Thyroid gland (tissue), 4 donors: ENCODE measurements around the gene GTF3C5. TPM values are rescaled to one million over a fixed set of nuclear protein-coding genes. Genes with fewer than 3 reads are reported as not detected.

ENCODE experiments used
- DNase-seq, 2 donors: peaks; one replicate each; pipeline ENCODE4 v3.0.0-alpha.2; 2019
- H3K27ac ChIP-seq, 3 donors: fragments of 200-600 bp; sonication (generic); 1 replicate in 2 of 3; 2 replicates in 1 of 3; pipeline ENCODE4 v1.5.1; 2016 to 2019; ENCODE audit warnings: mild to moderate bottlenecking in 1 of 3, moderate library complexity in 1 of 3
- H3K27me3 ChIP-seq: fragments of 200-600 bp; sonication (generic); one replicate; pipeline ENCODE4 v1.5.1; 2019
- H3K36me3 ChIP-seq, 2 donors: fragments of 200-600 bp; sonication (generic); one replicate each; pipeline ENCODE4 v1.5.1; 2016 to 2019
- H3K4me1 ChIP-seq, 2 donors: fragments of 200-600 bp; sonication (generic); one replicate each; pipeline ENCODE4 v1.5.1; 2017 to 2019
- H3K4me3 ChIP-seq, 3 donors: fragments of 200-600 bp; sonication (generic); replicated peaks in 1 of 3; 1 replicate in 2 of 3; 2 replicates in 1 of 3; pipeline ENCODE4 v1.5.1; 2016; ENCODE audit warnings: mild to moderate bottlenecking in 1 of 3
- H3K9me3 ChIP-seq: fragments of 200-600 bp; sonication (generic); one replicate; pipeline ENCODE4 v1.5.1; 2017
- POLR2A ChIP-seq, 2 donors: fragments of 450-650 bp; IDR thresholded peaks; one replicate each; pipeline ENCODE4 v1.6.1; 2017; ENCODE audit warnings: antibody characterized with exemption in 2 of 2, mild to moderate bottlenecking in 2 of 2, moderate library complexity in 1 of 2
- WGBS, 2 donors: methylation state at CpG; one replicate each; pipeline ENCODE4 v1.1.5; 2017; 5-methylcytosine and 5-hydroxymethylcytosine counted together
- intact Hi-C: fragments of 100-400 bp; cut with DNase I; formaldehyde crosslinking; loops from one replicate; pipeline ENCODE4 v1.15.1; 2023
- total RNA-seq, 4 donors: library from RNA; depleted of rRNA; stranded (reverse); fragments of >200 nt; gene quantifications; one replicate each; pipeline ENCODE4 v1.2.3, GENCODE V29; 2016
- TF ChIP-seq, protein P1 (sequence below), 6 experiments: fragments of 200-600 bp in 3 of 6; fragments of 450-650 bp in 3 of 6; sonication (generic) in 3 of 6; IDR thresholded peaks; one replicate each; pipeline ENCODE4 v1.5.1; 2016 to 2019; ENCODE audit warnings: antibody characterized with exemption in 6 of 6, mild to moderate bottlenecking in 2 of 6, inconsistent platforms in 1 of 6, moderate library complexity in 1 of 6

Gene GTF3C5, protein sequence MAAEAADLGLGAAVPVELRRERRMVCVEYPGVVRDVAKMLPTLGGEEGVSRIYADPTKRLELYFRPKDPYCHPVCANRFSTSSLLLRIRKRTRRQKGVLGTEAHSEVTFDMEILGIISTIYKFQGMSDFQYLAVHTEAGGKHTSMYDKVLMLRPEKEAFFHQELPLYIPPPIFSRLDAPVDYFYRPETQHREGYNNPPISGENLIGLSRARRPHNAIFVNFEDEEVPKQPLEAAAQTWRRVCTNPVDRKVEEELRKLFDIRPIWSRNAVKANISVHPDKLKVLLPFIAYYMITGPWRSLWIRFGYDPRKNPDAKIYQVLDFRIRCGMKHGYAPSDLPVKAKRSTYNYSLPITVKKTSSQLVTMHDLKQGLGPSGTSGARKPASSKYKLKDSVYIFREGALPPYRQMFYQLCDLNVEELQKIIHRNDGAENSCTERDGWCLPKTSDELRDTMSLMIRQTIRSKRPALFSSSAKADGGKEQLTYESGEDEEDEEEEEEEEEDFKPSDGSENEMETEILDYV
- total RNA-seq, result 10 to 100 TPM; 49.3 to 69.0 (median 56.8) TPM

DNA sequence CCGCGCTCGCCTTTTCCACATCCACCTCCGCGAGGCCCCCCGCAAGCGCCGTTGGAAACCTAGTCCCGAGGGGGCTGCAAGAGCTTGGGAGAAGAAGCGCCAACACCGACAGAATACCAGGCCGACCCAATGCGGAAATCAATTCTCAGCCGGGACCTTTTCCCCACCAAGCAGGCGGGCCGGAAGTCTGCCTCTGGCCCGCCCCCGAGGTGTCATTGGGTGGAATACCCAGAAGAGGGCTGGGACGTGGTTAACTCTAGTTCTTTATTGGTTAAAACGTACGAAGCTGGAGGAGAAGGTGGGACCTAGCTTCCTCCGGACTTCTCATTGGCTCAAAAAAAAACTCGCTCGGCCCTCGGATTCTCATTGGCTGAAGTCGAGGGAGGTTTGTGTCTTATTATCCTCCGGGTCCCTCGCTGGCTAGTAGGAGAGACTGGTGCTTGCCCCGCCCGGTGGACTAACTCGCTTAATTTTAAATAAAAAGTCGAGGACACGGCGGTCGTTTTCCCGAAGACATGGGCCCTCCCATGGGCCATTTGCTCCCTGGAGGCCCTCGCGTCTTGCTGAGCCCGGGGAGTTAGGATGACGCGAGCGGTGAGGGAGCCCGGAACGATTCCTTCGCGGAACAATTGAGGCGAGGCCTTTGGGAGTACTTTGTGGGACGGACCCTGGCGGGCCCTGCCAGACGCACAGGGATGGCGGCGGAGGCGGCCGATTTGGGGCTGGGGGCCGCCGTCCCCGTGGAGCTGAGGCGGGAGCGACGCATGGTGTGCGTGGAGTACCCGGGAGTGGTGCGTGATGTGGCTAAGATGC, at the start of gene GTF3C5:
TSS of gene GTF3C5 (plus strand) at position 681 of the 813 bp plus-strand sequence. CDS start at position 696, 15 bp downstream.
- peak; percentile 90 to 94 for DNase-seq
- H3K4me3 ChIP-seq, result peak within 1 kb of the TSS; percentile 83 to 99 (median 97)
- no peaks in the 10 kb centered on the region for H3K36me3 ChIP-seq
- intact Hi-C loops, result loop anchor here (10.0 kb wide), 1 partner anchor 324 kb away; the partner anchor contains the start of genes SURF1 and SURF2
- 1% methylated on average over 21 to 40 of the region's 63 CpGs for WGBS, 2 donors
- no peaks in the 10 kb centered on the region for H3K9me3 ChIP-seq
- peaks cover 20 to 26% of the 10 kb centered on the region in 2 donors for H3K4me1 ChIP-seq
- no peaks in the 10 kb centered on the region for H3K27me3 ChIP-seq
- peak within 1 kb of the TSS; percentile 55 to 84 (median 73) for H3K27ac ChIP-seq
- TF ChIP-seq, protein P1, sequence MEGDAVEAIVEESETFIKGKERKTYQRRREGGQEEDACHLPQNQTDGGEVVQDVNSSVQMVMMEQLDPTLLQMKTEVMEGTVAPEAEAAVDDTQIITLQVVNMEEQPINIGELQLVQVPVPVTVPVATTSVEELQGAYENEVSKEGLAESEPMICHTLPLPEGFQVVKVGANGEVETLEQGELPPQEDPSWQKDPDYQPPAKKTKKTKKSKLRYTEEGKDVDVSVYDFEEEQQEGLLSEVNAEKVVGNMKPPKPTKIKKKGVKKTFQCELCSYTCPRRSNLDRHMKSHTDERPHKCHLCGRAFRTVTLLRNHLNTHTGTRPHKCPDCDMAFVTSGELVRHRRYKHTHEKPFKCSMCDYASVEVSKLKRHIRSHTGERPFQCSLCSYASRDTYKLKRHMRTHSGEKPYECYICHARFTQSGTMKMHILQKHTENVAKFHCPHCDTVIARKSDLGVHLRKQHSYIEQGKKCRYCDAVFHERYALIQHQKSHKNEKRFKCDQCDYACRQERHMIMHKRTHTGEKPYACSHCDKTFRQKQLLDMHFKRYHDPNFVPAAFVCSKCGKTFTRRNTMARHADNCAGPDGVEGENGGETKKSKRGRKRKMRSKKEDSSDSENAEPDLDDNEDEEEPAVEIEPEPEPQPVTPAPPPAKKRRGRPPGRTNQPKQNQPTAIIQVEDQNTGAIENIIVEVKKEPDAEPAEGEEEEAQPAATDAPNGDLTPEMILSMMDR (IDR thresholded peaks at IDR 0.05), result peak in 1 of 6 experiments; percentile 18
- peak in 1 of 2 donors; percentile 58 for TF ChIP-seq POLR2A (IDR thresholded peaks at IDR 0.05)

DNA sequence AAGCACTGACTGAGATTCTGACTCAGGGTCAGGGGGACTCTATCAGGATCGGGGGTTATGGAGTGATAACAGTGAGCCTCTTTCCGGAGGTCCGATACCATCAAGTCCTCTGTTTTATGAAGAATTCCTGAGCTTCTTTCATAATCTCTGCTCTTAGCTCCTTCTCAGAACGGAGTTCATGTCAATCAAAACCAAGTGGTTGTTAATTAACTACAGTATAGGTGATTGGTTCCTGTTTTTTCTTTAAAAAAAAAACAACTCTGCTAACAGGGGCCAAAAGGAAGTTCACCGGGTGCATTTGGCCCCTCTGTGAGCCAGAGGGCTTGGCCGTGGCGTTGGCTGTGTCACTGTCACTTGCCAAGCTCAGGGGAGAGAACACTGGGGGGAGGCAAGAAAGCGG, 48.3 kb upstream of the GTF3C5 start:
- Histone ChIP-seq H3K9me3 (no peaks in the 10 kb centered on the region), H3K27me3 (peaks cover 11% of the 10 kb centered on the region), H3K36me3 (no peaks in the 10 kb centered on the region), H3K27ac (no peak overlapping the region), H3K4me1 (no peaks in the 10 kb centered on the region), H3K4me3 (no peak overlapping the region)
- 58 to 82% methylated on average over 8 of the region's 8 CpGs for WGBS, 2 donors
- TF ChIP-seq POLR2A (IDR thresholded peaks at IDR 0.05), result no peak
- TF ChIP-seq, protein P1 (IDR thresholded peaks at IDR 0.05), result no peak
- intact Hi-C loops, result no loop called here
- DNase-seq, result no peak

DNA sequence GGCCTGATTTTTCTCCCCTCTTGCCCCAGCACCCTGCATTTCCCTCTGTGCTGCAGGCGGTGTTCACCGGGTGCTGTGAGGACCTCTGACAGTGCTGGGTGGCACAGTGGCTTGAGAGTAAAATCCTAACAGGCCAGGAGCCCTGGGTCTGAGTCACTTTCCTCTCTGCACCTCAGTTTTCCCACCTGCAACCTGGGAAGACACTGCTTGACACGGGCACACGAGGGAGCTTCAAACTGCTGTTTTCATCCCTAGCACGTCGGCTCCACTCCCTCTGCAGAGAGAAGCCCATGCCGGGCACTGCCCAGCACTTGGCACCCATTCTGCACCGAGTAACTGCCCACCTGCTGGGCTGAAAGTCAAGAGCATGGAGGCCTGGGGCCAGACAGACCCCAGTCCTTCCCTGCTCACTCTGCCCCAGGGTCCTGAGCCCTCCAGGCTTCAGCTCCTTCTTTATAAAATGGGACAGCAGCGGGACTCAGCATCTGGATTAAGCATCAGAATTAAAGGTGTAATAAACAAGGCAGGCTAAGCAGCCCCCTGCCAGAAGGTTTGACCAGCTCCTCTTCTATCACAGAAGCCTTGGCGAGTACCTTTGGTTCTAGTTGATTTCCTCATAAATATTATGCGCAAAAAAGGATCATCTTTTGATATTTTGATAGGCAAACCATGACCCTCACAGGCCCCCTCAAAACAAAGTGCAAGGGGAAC, 47.2 kb upstream of the GTF3C5 start:
- 78 to 88% methylated on average over 10 to 11 of the region's 11 CpGs for WGBS, 2 donors
- Histone ChIP-seq H3K4me1 (no peaks in the 10 kb centered on the region), H3K4me3 (no peak overlapping the region), H3K27me3 (peaks cover 4% of the 10 kb centered on the region), H3K36me3 (no peaks in the 10 kb centered on the region), H3K27ac (no peak overlapping the region), H3K9me3 (no peaks in the 10 kb centered on the region)
- TF ChIP-seq, protein P1 (IDR thresholded peaks at IDR 0.05), result no peak
- TF ChIP-seq POLR2A (IDR thresholded peaks at IDR 0.05), result no peak
- intact Hi-C loops, result no loop called here
- no peak for DNase-seq

DNA sequence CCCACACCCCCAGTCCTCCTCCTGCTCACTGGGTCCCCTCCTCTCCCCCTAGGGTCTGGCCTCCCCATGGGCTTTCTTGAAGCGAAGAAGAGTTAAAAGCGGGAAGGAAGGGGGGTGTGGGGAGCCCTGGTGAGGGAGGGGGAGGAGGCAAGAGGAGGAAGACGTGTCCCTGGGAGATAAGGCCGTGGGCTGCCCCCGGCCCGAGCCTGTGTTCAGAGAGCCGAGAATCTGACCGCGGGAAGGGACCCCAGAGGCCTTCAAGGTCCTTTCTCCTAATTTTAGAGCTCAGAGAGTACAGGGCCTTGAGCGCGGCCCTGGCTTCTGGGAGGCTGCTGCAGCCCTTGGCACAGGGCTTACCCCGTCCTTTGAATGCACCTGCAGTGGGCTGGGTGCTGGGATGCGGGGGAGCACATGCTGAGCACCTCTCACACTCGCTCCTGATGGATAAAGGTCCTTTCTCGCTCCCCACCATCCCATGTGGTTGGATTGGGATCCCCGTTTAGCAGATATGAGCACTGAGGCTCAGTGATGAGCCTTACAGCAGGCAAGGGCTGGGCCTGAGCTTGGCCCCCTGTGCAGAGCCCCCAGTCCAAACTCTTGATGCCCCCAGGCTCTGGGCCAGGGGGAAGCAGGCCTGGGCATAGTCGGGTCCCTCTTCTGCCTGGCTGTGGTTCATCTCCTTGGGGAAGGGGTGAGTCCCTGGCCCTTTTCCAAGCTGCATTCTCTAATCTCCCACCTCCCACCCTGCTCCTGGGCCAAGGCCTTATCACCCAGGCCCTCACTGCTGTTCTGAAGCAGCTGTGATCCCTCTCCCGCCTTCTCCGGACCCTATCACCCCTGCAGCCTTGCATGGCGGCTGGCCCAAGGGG, 46.4 kb upstream of the GTF3C5 start:
- Histone ChIP-seq H3K27me3 (no peaks in the 10 kb centered on the region), H3K36me3 (no peaks in the 10 kb centered on the region), H3K9me3 (no peaks in the 10 kb centered on the region), H3K4me1 (no peaks in the 10 kb centered on the region), H3K27ac (no peak overlapping the region), H3K4me3 (no peak overlapping the region)
- WGBS, 2 donors, result 69 to 76% methylated on average over 18 to 20 of the region's 20 CpGs
- DNase-seq, result no peak
- intact Hi-C loops, result no loop called here
- no peak for TF ChIP-seq POLR2A (IDR thresholded peaks at IDR 0.05)
